Loucy (cell line): ENCODE data around the gene LCN9.
"Not testable (repeated sequence)": the region's sequence is repeated elsewhere in the genome, so short reads cannot be mapped to it uniquely, and the experiment has no call there.

ENCODE experiments used
- H2AFZ ChIP-seq: fragments of 200-600 bp; sonication (generic); 2 replicates; pipeline ENCODE4 v1.6.0; 2016; ENCODE audit warnings: antibody characterized with exemption, mild to moderate bottlenecking, low read length, moderate library complexity
- H3F3A ChIP-seq: fragments of 200-600 bp; 2 replicates; pipeline ENCODE4 v1.6.0; 2016; ENCODE audit warnings: antibody characterized with exemption, low read depth, mild to moderate bottlenecking
- H3K27me3 ChIP-seq: fragments of 200-600 bp; sonication (generic); 2 replicates; pipeline ENCODE4 v1.6.1; 2014; ENCODE audit warnings: low read length, mild to moderate bottlenecking; ENCODE audit not compliant: insufficient read depth, poor library complexity, severe bottlenecking
- H3K36me3 ChIP-seq: fragments of 200-600 bp; sonication (generic); 2 replicates; pipeline ENCODE4 v1.6.1; 2016; ENCODE audit warnings: low read length; ENCODE audit not compliant: insufficient read depth
- H3K4me1 ChIP-seq: fragments of 200-600 bp; sonication (generic); 2 replicates; pipeline ENCODE4 v1.5.1; 2014; ENCODE audit warnings: low read length, mild to moderate bottlenecking; ENCODE audit not compliant: insufficient read depth, poor library complexity, severe bottlenecking
- H3K4me2 ChIP-seq: fragments of 200-600 bp; sonication (generic); 2 replicates; pipeline ENCODE4 v1.6.0; 2014; ENCODE audit warnings: antibody characterized with exemption, low read length, low read depth, mild to moderate bottlenecking; ENCODE audit not compliant: poor library complexity, severe bottlenecking
- H3K4me3 ChIP-seq: fragments of 200-600 bp; sonication (generic); 2 replicates; pipeline ENCODE4 v1.5.1; 2014; ENCODE audit warnings: low read length, mild to moderate bottlenecking, mixed read lengths; ENCODE audit not compliant: poor library complexity, severe bottlenecking
- H3K79me2 ChIP-seq: fragments of 200-600 bp; sonication (generic); 2 replicates; pipeline ENCODE4 v1.6.1; 2014; ENCODE audit warnings: low read length; ENCODE audit not compliant: insufficient read depth
- H3K9ac ChIP-seq: fragments of 200-600 bp; sonication (generic); 2 replicates; pipeline ENCODE4 v1.6.0; 2014; ENCODE audit warnings: mild to moderate bottlenecking, low read depth, low read length, moderate library complexity; ENCODE audit not compliant: poor library complexity, severe bottlenecking
- H3K9me2 ChIP-seq: fragments of 200-600 bp; sonication (generic); replicated peaks from 2 replicates; pipeline ENCODE4 v1.6.1; 2016; ENCODE audit warnings: low read depth, low read length, mixed read lengths
- H3K9me3 ChIP-seq: fragments of 200-600 bp; sonication (generic); 2 replicates; pipeline ENCODE4 v1.6.1; 2014; ENCODE audit warnings: mild to moderate bottlenecking, antibody characterized with exemption, low read length, low read depth; ENCODE audit not compliant: insufficient read depth
- H4K20me1 ChIP-seq: fragments of 200-600 bp; sonication (generic); 2 replicates; pipeline ENCODE4 v1.6.0; 2014; ENCODE audit warnings: antibody characterized with exemption, low read length, mild to moderate bottlenecking; ENCODE audit not compliant: insufficient read depth, poor library complexity, severe bottlenecking
- EZH2phosphoT487 ChIP-seq: fragments of 200-600 bp; IDR thresholded peaks from 2 replicates; pipeline ENCODE4 v1.6.1; 2018; ENCODE audit warnings: antibody characterized with exemption, mild to moderate bottlenecking, moderate library complexity, borderline replicate concordance
- TF ChIP-seq, protein P1 (sequence below): fragments of 200-600 bp; sonication (generic); conservative IDR thresholded peaks from 2 replicates; pipeline ENCODE4 v1.5.1; 2014; ENCODE audit warnings: mild to moderate bottlenecking, antibody characterized with exemption, low read length

Gene LCN9

DNA sequence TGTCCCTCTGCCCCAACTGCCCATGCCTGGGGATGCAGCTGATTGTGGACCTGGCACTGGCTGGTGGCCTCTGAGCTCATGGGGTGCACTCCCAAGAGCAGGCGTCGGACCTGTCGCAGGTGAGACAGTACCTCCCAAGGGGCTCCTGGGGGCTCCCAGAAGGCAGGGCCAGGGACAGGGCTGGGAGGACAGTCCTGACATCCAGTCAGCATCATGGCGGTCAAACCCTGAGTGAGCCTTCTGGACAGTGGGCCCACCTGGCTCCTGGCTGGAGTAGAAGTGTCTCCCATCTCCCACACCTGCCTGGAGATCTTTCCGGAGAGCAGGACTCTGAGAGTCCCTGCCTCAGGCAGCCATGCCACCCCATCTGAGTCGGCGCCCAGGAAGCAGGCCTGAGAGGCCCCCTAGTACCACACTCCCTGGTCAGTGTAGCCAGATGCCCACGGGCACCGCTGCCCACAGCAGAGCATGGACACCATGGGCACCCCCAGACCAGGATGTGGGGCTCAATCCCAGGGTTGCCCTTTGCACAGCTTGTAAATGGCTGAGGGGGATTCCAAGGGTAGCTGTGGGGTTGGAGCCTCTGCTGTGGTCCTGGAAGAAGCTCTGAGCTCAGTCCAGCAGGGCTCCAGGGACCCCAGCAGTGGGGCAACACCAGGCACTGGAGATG is 6.6 kb downstream of the LCN9 start:
- H3K9me2 ChIP-seq, result no peaks in the 10 kb centered on the region
- no peaks in the 10 kb centered on the region; the same call in 1 of the 2 replicates for H3K9me3 ChIP-seq
- H3K79me2 ChIP-seq, result no peaks in the 10 kb centered on the region
- H2AFZ ChIP-seq, result no peak overlapping the region
- no peak overlapping the region for H3K4me2 ChIP-seq
- H3K36me3 ChIP-seq, result no peaks in the 10 kb centered on the region
- H3K27me3 ChIP-seq, result no peaks in the 10 kb centered on the region
- H3K4me3 ChIP-seq, result no peak overlapping the region
- no peaks in the 10 kb centered on the region for H3K4me1 ChIP-seq
- no peaks in the 10 kb centered on the region for H4K20me1 ChIP-seq
- no peak for TF ChIP-seq EZH2phosphoT487
- TF ChIP-seq, protein P1, sequence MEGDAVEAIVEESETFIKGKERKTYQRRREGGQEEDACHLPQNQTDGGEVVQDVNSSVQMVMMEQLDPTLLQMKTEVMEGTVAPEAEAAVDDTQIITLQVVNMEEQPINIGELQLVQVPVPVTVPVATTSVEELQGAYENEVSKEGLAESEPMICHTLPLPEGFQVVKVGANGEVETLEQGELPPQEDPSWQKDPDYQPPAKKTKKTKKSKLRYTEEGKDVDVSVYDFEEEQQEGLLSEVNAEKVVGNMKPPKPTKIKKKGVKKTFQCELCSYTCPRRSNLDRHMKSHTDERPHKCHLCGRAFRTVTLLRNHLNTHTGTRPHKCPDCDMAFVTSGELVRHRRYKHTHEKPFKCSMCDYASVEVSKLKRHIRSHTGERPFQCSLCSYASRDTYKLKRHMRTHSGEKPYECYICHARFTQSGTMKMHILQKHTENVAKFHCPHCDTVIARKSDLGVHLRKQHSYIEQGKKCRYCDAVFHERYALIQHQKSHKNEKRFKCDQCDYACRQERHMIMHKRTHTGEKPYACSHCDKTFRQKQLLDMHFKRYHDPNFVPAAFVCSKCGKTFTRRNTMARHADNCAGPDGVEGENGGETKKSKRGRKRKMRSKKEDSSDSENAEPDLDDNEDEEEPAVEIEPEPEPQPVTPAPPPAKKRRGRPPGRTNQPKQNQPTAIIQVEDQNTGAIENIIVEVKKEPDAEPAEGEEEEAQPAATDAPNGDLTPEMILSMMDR, result no peak
- no peak overlapping the region for H3K9ac ChIP-seq
- no peaks in the 10 kb centered on the region for H3F3A ChIP-seq

DNA sequence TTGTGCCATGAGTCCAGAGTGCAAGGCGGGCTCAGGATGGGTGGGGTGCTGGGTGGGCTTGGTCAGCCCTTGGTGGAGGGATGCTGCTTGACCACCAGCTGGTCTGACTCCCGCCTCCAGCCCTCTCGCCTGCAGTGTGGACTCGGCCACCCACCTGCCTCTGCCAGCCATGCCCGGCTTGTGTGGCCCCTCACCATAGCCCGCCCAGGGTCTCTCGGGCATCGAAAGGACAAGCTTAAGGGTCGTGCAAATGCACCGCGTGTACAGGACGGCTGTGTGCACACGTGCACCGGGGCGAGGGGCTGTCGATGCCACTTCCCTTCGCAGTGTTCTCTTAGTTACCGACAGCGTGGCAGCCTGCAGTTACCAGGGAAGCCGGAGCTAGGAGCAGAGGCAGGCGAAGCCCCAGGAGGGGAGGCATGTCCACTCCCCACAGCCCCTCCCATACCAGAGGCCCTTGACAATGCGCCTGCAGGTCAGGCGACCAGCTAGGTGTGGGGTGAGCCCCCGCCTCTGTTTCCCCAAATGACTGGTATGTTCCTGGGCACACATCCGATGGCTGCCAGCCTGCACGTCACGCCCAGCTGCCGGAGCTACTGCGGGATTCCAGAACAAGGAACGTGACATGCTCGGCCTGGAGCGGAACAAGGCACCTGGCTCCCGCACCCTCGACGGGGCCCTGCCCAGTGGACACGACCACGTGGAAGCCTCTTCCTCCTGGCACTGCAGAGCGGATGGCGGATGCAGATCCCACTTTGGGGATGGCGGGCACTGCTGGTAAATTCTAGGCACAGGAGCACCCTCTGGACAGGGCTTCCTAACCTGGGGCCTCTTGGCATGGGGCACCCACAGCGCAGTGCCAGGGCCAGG is 7.8 kb downstream of the LCN9 start:
- Histone ChIP-seq H3F3A (no peaks in the 10 kb centered on the region), H2AFZ (no peak overlapping the region), H3K79me2 (no peaks in the 10 kb centered on the region), H3K4me1 (no peaks in the 10 kb centered on the region), H3K9me2 (no peaks in the 10 kb centered on the region), H3K36me3 (no peaks in the 10 kb centered on the region), H3K4me2 (no peak overlapping the region), H3K9me3 (no peaks in the 10 kb centered on the region; the same call in 1 of the 2 replicates), H3K9ac (no peak overlapping the region), H4K20me1 (no peaks in the 10 kb centered on the region), H3K4me3 (no peak overlapping the region), H3K27me3 (no peaks in the 10 kb centered on the region)
- TF ChIP-seq, protein P1, result no peak
- no peak for TF ChIP-seq EZH2phosphoT487

DNA sequence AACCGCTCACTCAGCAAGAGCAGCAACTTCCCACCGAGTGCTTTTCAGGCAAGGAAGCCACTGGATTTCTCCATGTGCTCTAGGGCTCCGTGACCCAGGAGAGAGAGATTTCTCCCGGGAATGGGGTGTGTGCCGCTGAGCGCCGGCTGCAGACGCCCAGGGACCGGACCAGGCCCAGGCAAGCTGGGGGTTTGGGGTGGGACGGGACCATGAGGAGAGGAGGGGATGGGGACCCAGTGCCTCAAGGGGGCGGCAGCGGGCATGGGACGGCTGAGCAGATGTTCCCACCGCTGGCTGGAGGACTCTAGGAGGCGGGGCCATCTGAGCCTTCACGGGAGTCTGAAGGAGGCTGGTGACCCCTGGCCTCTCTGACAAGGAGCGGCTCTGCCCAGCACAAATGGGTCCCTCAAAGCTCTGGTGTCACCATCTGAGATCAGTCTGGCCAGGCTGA is 8.5 kb downstream of the LCN9 start:
- Histone ChIP-seq H4K20me1 (no peaks in the 10 kb centered on the region), H3K79me2 (no peaks in the 10 kb centered on the region), H3K9me2 (no peaks in the 10 kb centered on the region), H3K9me3 (no peaks in the 10 kb centered on the region; the same call in 1 of the 2 replicates), H3F3A (no peaks in the 10 kb centered on the region), H3K4me2 (no peak overlapping the region), H3K27me3 (no peaks in the 10 kb centered on the region), H2AFZ (no peak overlapping the region), H3K4me3 (no peak overlapping the region), H3K9ac (no peak overlapping the region), H3K36me3 (no peaks in the 10 kb centered on the region), H3K4me1 (no peaks in the 10 kb centered on the region)
- TF ChIP-seq, protein P1, result no peak
- no peak for TF ChIP-seq EZH2phosphoT487

DNA sequence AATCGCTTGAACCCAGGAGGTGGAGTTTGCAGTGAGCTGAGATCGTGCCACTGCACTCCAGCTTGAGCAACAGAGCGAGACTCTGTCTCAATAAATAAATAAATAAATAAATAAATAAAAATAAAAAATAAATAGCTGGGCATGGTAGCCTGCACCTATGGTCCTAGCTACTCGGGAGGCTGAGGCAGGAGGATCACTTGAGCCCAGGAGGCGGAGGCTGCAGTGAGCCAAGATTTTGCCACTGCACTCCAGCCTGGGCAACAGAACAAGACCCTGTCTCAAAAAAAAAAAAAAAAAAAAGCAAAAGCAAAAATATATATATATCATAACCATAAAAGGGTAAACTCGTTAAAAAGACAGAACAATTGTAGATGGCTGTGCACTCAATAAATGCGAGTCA is 9.7 kb downstream of the LCN9 start:
- H2AFZ ChIP-seq, H3K79me2 ChIP-seq, H3K9me3 ChIP-seq, H3K9ac ChIP-seq, H3K4me1 ChIP-seq, H4K20me1 ChIP-seq, H3K4me2 ChIP-seq, H3K4me3 ChIP-seq, H3K36me3 ChIP-seq, H3K9me2 ChIP-seq, H3F3A ChIP-seq, H3K27me3 ChIP-seq: not testable (repeated sequence)
